ENCODE results near the gene MLH3. TPM values are rescaled to one million over a fixed set of nuclear protein-coding genes. Genes with fewer than 3 reads are reported as not detected.

Gene MLH3
- total RNA-seq: 10 to 100 TPM; 12.2 to 37.4 (median 21.3) TPM

DNA sequence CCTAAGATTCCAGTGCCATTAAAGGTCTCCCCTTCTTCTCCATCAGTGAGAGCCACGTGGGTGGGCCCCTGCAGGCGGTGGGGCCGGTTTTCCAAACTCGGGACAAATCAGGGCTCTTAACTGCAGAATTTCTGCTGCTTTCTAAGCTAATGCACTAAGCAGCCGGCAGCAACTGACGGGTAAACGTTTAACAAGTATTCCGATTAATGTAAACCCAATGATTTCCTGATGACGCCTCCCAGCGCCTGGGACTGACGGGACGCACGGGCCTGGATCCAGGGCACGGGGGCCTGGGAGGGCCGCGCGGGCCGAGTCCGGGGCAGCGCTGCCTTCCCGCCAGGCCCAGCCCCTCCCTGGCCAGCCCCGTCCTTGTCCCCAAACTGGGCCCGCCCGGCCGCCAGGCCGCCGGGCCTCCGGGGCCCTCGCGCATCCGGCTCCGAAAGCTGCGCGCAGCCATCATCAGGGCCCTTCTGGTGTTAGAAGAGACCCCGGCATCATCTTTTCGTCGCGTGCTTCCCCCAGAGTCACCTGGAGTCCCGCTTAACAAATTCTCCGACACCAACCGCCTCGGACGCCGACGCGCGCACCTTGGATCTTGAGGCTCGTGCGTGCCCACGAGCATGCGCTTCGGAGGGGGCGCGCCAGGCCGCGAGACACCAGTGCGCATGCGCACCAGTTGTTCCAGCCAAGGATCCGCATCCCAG, at the start of gene MLH3:
Gene MLH3 (minus strand): TSS at position 616 of the 704 bp plus-strand sequence. CDS start 1,812 bp downstream, outside the sequence.
- peak within 1 kb of the TSS; percentile 36 to 54 (median 42) for H3K4me3 ChIP-seq
- in situ Hi-C loops (cut with MboI; ENCODE audit: low pct_unique_long_range_greater_than_20kb in 2 of 9, low sequenced_read_pairs in 9 of 9, unreplicated experiment in 9 of 9): no loop called here
- H3K4me1 ChIP-seq (replicated peaks in 1 of 2): peaks cover 0 to 6% of the 10 kb centered on the region in 2 donors
- peak; percentile 71 to 97 (median 91) for ATAC-seq (replicated peaks in 6 of 8)
- 0 to 41% (median 20%) methylated on average over 1 to 24 of the region's 59 CpGs for WGBS, 10 experiments
- H3K27ac ChIP-seq: peak within 1 kb of the TSS; percentile 1 to 12

DNA sequence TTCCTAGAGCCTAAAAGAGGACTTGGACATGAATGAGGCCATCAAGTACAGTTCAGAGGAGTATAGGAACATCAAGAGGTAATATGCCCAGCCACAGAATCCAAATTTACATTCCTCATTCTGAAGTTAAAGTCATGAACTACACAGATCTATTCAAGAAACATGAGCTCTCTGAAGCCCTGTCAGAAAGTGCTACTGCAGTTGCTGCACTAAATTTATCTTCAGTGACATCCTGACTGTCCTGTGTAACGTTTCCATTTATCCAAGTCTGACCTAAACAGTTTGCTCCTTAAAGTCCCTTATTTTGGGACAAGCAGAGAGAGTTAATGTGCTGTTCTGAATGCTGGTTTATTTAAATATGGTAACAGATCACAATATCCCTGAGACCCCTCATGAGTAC, 47.4 kb upstream of the MLH3 start:
- no peak overlapping the region for H3K4me3 ChIP-seq
- WGBS, 10 experiments: 67 to 100% (median 86%) methylated on average over 1 of the region's 1 CpG; no CpG with 5 or more reads in 4 of the 10 experiments
- in situ Hi-C loops (cut with MboI; ENCODE audit: low pct_unique_long_range_greater_than_20kb in 2 of 9, low sequenced_read_pairs in 9 of 9, unreplicated experiment in 9 of 9): loop anchor here in 4 of 9 experiments (25.0 kb wide), 2 partner anchors 161 to 186 kb away; partner anchors contain the start of gene RPS6KL1 (in 3 of the 4)
- ATAC-seq (replicated peaks in 6 of 8): no peak
- no peaks in the 10 kb centered on the region for H3K4me1 ChIP-seq (replicated peaks in 1 of 2)
- H3K27ac ChIP-seq: no peak overlapping the region

DNA sequence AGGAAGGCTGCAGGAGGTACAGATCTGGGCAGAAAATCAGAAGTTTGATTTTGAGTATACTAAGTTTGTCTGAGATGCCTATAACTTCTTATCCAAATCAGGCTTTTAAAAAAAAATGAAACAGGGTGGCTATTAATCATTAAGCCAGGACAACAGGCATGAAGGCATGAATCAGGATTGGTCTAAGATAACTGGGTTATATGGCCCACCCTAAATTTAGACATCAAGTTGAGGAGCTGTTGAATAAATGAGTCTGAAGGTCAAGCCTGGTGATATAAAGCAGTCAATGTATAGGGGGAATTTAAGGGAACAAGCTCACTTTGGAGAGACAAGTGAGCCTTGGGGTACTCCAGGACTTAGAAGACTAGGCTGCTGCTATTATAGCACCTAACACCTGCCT, 46.9 kb upstream of the MLH3 start:
- no peak for ATAC-seq (replicated peaks in 6 of 8)
- Histone ChIP-seq H3K4me3 (no peak overlapping the region), H3K27ac (no peak overlapping the region), H3K4me1 (replicated peaks in 1 of 2) (no peaks in the 10 kb centered on the region)
- in situ Hi-C loops (cut with MboI; ENCODE audit: low pct_unique_long_range_greater_than_20kb in 2 of 9, low sequenced_read_pairs in 9 of 9, unreplicated experiment in 9 of 9): loop anchor here in 4 of 9 experiments (25.0 kb wide), 2 partner anchors 161 to 186 kb away; partner anchors contain the start of gene RPS6KL1 (in 3 of the 4)

DNA sequence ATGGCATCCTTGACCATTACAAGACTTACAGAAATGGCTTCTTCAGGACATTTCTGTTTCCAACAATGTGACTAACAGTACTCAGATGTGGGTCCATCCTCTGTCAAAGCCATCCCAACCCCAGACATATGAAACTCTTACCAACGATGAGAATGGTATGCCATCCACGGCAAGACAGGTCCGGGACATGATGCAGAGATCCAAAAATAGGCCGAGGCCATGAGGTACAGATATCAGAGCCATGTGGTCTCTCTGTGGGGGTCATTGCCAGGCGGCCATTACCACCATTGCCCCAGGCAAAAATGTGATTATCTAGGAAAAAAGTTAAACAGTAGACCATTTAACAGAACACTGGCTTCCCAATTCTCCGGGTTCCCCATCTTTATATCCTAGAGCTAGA, 45.7 kb upstream of the MLH3 start:
- 60 to 100% (median 90%) methylated on average over 1 to 5 of the region's 6 CpGs; no CpG with 5 or more reads in 4 of the 10 experiments for WGBS, 10 experiments
- H3K27ac ChIP-seq: no peak overlapping the region
- no peaks in the 10 kb centered on the region for H3K4me1 ChIP-seq (replicated peaks in 1 of 2)
- no peak for ATAC-seq (replicated peaks in 6 of 8)
- in situ Hi-C loops (cut with MboI; ENCODE audit: low pct_unique_long_range_greater_than_20kb in 2 of 9, low sequenced_read_pairs in 9 of 9, unreplicated experiment in 9 of 9): loop anchor here in 4 of 9 experiments (25.0 kb wide), 2 partner anchors 160 to 185 kb away; partner anchors contain the start of gene RPS6KL1 (in 3 of the 4)
- H3K4me3 ChIP-seq: no peak overlapping the region

DNA sequence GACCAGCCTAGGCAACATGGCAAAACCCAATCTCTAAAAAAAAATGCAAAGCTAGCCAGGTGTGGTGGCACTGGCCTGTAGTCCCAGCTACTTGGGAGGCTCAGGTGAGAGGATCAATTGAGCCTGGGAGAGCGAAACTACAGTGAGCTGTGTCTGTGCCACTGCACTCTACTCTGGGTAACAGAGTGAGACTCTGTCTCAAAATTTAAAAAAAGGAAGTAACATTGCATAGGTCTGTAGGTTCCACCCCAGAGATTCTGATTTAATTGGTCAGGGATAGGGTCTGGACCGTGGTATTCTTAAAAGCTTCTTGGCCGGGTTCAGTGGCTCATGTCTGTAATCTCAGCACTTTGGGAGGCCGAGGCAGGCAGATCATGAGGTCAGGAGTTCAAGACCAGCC, 44.4 kb upstream of the MLH3 start:
- WGBS, 10 experiments: 82 to 100% (median 100%) methylated on average over 1 to 3 of the region's 4 CpGs; no CpG with 5 or more reads in 3 of the 10 experiments
- Histone ChIP-seq H3K4me1 (replicated peaks in 1 of 2) (no peaks in the 10 kb centered on the region), H3K4me3 (no peak overlapping the region), H3K27ac (no peak overlapping the region)
- no peak for ATAC-seq (replicated peaks in 6 of 8)
- in situ Hi-C loops (cut with MboI; ENCODE audit: low pct_unique_long_range_greater_than_20kb in 2 of 9, low sequenced_read_pairs in 9 of 9, unreplicated experiment in 9 of 9): loop anchor here in 4 of 9 experiments (25.0 kb wide), 2 partner anchors 158 to 183 kb away; partner anchors contain the start of gene RPS6KL1 (in 3 of the 4)

DNA sequence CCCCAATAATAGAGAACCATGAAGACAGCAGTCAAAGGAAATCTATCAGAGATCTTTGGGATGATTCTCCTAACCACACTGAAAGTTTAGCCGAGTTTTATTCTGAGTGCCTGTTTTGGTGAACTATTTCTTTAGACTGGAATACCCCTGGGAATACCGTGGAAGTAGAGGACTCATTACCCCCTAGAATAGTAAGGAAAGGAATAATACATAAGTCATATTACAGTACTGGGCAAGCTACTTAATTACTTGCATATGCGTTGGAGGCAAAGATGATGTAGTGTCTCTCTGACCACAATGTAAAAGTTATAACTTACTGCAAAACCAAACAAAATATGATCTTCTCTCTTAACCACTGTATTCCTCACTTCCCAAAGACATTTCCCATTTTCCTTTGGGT, 43.6 kb upstream of the MLH3 start:
- no peaks in the 10 kb centered on the region for H3K4me1 ChIP-seq (replicated peaks in 1 of 2)
- ATAC-seq (replicated peaks in 6 of 8): no peak
- WGBS, 10 experiments: 25 to 100% (median 95%) methylated on average over 1 to 3 of the region's 3 CpGs; no CpG with 5 or more reads in 1 of the 10 experiments
- H3K4me3 ChIP-seq: no peak overlapping the region
- H3K27ac ChIP-seq: no peak overlapping the region
- in situ Hi-C loops (cut with MboI; ENCODE audit: low pct_unique_long_range_greater_than_20kb in 2 of 9, low sequenced_read_pairs in 9 of 9, unreplicated experiment in 9 of 9): loop anchor here in 4 of 9 experiments (25.0 kb wide), 2 partner anchors 158 to 183 kb away; partner anchors contain the start of gene RPS6KL1 (in 3 of the 4)

DNA sequence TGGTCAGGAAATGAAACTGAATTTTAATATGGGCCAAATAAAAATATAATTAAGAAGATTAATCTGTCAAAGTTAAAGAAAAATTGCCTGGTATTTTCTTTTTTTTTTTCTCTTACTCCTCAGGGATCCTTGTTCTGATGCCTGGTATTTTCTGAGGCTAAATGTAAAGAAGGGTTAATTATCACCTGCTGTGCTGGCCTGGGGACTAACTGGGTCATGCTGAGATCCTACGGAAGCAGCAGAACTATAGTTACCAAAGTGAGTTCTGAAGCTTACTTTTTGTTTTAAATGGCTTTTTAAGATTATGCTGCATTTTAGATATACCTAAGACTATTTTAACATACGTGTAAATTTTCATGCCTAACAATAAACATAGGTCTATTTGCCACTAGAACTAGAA, 41.4 kb upstream of the MLH3 start:
- no peaks in the 10 kb centered on the region for H3K4me1 ChIP-seq (replicated peaks in 1 of 2)
- H3K27ac ChIP-seq: no peak overlapping the region
- WGBS, 10 experiments: 69 to 100% (median 88%) methylated on average over 1 to 2 of the region's 2 CpGs; no CpG with 5 or more reads in 1 of the 10 experiments
- no peak overlapping the region for H3K4me3 ChIP-seq
- in situ Hi-C loops (cut with MboI; ENCODE audit: low pct_unique_long_range_greater_than_20kb in 2 of 9, low sequenced_read_pairs in 9 of 9, unreplicated experiment in 9 of 9): loop anchor here in 4 of 9 experiments (25.0 kb wide), 2 partner anchors 155 to 180 kb away; partner anchors contain the start of gene RPS6KL1 (in 3 of the 4)
- ATAC-seq (replicated peaks in 6 of 8): no peak

DNA sequence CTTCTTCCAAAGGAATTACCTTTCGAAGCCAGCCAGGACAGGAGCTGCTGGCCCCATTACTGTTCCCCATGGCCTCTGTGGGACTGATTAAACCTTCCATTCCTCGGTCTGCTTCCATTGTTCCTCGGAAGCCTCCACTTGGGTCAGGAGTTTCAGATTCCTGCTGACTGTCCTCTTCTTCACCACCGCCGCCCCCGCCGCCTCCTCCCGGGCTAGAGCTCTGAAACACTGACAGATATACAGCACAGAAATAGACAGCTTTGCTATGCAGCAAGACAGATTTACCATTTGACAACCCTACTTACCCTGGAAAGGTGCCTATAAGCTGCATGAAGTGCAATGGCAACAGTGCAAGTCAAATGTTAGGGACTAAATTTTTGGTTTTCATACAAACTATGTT, 40.0 kb upstream of the MLH3 start:
- 80 to 100% (median 92%) methylated on average over 1 to 5 of the region's 8 CpGs; no CpG with 5 or more reads in 3 of the 10 experiments for WGBS, 10 experiments
- no peak overlapping the region for H3K4me3 ChIP-seq
- in situ Hi-C loops (cut with MboI; ENCODE audit: low pct_unique_long_range_greater_than_20kb in 2 of 9, low sequenced_read_pairs in 9 of 9, unreplicated experiment in 9 of 9): loop anchor here in 4 of 9 experiments (25.0 kb wide), 2 partner anchors 154 to 179 kb away; partner anchors contain the start of gene RPS6KL1 (in 3 of the 4)
- ATAC-seq (replicated peaks in 6 of 8): no peak
- H3K27ac ChIP-seq: no peak overlapping the region
- no peaks in the 10 kb centered on the region for H3K4me1 ChIP-seq (replicated peaks in 1 of 2)

DNA sequence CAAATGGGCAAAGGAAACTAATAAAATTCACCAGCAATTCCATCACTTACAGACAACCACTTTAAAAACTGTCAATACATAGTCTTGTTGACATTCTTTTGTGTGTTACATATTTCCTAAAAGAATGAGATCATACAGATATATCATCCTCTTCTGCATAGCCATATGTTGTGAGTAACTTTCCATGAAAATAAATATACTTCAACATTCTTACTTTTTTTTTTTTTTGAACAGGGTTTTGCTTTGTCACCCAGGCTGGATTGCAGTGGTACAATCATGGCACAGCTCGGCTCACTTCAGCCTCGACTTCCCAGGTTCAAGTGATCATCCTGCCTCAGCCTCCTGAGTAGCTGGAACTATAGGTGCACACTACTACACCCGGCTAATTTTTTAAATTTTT, 39.1 kb upstream of the MLH3 start:
- no peak for ATAC-seq (replicated peaks in 6 of 8)
- in situ Hi-C loops (cut with MboI; ENCODE audit: low pct_unique_long_range_greater_than_20kb in 2 of 9, low sequenced_read_pairs in 9 of 9, unreplicated experiment in 9 of 9): loop anchor here in 4 of 9 experiments (25.0 kb wide), 2 partner anchors 153 to 178 kb away; partner anchors contain the start of gene RPS6KL1 (in 3 of the 4)
- 70 to 100% (median 88%) methylated on average over 1 to 3 of the region's 3 CpGs; no CpG with 5 or more reads in 1 of the 10 experiments for WGBS, 10 experiments

DNA sequence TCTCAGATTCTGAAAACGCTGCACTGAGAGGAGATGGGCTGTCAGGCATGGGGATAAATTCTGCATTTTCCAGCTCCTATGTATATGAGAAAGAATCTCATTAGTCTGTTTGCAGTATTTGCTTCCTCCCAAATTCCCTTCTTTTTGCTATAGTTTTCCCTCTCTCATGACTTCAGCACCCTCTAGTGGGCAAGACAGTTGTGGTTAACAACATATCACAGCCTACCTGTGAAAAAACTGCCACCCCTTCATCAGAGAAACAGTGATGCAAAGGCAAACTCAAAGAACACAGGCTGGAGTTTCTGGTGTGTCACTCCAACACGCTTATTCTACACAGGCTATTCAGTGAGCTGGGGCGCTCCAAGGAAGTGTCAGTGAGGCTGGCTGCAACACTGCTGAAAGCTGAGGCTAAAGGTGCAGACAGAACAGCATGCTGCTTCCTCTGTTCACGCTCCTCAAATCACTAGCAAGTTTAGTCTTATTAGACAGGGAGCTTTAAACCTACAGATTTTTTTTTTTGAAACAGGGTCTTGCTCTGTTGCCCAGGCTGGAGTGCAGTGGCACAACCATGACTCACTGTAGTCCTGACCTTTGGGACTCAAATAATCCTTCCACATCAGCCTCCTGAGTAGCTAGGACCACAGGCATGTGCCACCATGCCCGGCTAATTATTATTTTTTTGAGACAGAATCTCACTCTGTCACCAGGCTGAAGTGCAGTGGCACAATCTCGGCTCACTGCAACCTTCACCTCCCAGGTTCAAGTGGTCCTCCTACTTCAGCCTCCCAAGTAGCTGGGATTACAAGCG, 37.5 kb upstream of the MLH3 start:
- no peak overlapping the region for H3K4me3 ChIP-seq
- ATAC-seq (replicated peaks in 6 of 8): peak; percentile 56 to 90 (median 81)
- WGBS, 10 experiments: 38 to 83% (median 64%) methylated on average over 1 to 5 of the region's 7 CpGs; no CpG with 5 or more reads in 2 of the 10 experiments
- in situ Hi-C loops (cut with MboI; ENCODE audit: low pct_unique_long_range_greater_than_20kb in 2 of 9, low sequenced_read_pairs in 9 of 9, unreplicated experiment in 9 of 9): loop anchor here in 4 of 9 experiments (25.0 kb wide), 2 partner anchors 151 to 176 kb away; partner anchors contain the start of gene RPS6KL1 (in 3 of the 4)
- H3K27ac ChIP-seq: no peak overlapping the region
- no peaks in the 10 kb centered on the region for H3K4me1 ChIP-seq (replicated peaks in 1 of 2)

More for the DNA sequence above, 39.1 kb upstream of the MLH3 start:
- Histone ChIP-seq H3K4me3 (no peak overlapping the region), H3K27ac (no peak overlapping the region), H3K4me1 (replicated peaks in 1 of 2) (no peaks in the 10 kb centered on the region)

DNA sequence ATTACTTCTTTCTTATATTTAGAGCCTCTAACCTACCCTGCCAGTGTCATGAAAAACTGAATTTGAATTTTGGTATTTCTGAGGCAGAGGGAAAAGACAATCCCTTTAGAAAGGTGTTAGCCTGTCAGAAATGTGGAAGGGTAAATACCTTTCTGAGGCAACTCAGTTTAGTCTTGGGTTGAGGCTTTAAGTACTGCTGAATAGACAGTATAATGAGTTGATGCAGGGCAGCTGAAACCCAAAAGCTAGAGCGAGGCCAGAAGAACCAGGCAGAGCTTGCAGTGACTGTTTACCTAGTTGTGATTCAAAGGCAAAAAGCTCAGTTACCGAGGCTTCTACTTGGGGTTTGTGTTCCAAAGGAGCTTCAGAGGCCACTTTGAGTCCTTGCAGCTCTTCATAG, 36.9 kb upstream of the MLH3 start:
- ATAC-seq (replicated peaks in 6 of 8): no peak
- Histone ChIP-seq H3K27ac (no peak overlapping the region), H3K4me1 (replicated peaks in 1 of 2) (no peaks in the 10 kb centered on the region), H3K4me3 (no peak overlapping the region)
- in situ Hi-C loops (cut with MboI; ENCODE audit: low pct_unique_long_range_greater_than_20kb in 2 of 9, low sequenced_read_pairs in 9 of 9, unreplicated experiment in 9 of 9): loop anchor here in 4 of 9 experiments (25.0 kb wide), 2 partner anchors 151 to 176 kb away; partner anchors contain the start of gene RPS6KL1 (in 3 of the 4)
- 60 to 100% (median 78%) methylated on average over 1 to 2 of the region's 2 CpGs; no CpG with 5 or more reads in 2 of the 10 experiments for WGBS, 10 experiments

DNA sequence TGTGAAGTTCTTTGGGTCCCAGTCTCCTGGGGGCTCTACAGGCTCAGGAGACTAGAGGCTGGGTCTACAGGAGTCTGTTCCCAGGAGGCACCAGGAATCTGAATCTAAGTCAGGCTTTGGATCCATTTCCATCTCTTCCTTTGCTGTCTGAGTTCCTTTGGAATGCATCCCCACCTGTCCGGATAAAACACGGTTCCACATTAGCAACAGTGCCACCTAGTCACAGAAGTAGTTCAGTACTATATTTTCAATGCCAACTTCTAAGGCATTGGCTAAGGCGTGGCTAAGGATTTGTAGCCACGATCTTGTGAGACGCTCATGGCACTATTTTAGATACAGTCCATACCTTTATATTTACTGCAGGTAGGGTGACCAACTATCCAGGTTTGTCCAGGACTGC, 33.2 kb upstream of the MLH3 start:
- in situ Hi-C loops (cut with MboI; ENCODE audit: low pct_unique_long_range_greater_than_20kb in 2 of 9, low sequenced_read_pairs in 9 of 9, unreplicated experiment in 9 of 9): loop anchor here in 4 of 9 experiments (25.0 kb wide), 2 partner anchors 147 to 172 kb away; partner anchors contain the start of gene RPS6KL1 (in 3 of the 4)
- 40 to 100% (median 91%) methylated on average over 1 to 5 of the region's 5 CpGs; no CpG with 5 or more reads in 2 of the 10 experiments for WGBS, 10 experiments
- ATAC-seq (replicated peaks in 6 of 8): no peak

More for the DNA sequence above, 33.2 kb upstream of the MLH3 start:
- H3K4me1 ChIP-seq (replicated peaks in 1 of 2): no peaks in the 10 kb centered on the region
- H3K4me3 ChIP-seq: no peak overlapping the region
- no peak overlapping the region for H3K27ac ChIP-seq

Data from motor neuron (in vitro differentiated cells).